Measurements from ENCODE around the gene SLC7A7.

Gene SLC7A7

DNA sequence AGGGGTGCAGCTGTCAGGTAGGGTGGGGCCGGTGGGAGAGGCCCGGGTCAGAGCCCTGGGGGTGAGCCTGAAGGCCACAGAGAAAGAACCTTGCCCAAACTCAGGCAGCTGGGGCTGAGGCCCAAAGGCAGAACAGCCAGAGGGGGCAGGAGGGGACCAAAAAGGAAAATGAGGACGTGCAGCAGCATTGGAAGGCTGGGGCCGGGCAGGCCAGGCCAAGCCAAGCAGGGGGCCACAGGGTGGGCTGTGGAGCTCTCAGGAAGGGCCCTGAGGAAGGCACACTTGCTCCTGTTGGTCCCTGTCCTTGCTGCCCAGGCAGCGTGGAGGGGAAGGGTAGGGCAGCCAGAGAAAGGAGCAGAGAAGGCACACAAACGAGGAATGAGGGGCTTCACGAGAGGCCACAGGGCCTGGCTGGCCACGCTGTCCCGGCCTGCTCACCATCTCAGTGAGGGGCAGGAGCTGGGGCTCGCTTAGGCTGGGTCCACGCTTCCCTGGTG lies 31.6 kb upstream of the SLC7A7 start:
- TF ChIP-seq, protein P1, sequence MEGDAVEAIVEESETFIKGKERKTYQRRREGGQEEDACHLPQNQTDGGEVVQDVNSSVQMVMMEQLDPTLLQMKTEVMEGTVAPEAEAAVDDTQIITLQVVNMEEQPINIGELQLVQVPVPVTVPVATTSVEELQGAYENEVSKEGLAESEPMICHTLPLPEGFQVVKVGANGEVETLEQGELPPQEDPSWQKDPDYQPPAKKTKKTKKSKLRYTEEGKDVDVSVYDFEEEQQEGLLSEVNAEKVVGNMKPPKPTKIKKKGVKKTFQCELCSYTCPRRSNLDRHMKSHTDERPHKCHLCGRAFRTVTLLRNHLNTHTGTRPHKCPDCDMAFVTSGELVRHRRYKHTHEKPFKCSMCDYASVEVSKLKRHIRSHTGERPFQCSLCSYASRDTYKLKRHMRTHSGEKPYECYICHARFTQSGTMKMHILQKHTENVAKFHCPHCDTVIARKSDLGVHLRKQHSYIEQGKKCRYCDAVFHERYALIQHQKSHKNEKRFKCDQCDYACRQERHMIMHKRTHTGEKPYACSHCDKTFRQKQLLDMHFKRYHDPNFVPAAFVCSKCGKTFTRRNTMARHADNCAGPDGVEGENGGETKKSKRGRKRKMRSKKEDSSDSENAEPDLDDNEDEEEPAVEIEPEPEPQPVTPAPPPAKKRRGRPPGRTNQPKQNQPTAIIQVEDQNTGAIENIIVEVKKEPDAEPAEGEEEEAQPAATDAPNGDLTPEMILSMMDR (IDR thresholded peaks at IDR 0.05), result no peak
- Histone ChIP-seq H3K4me1 (peaks cover 33% of the 10 kb centered on the region), H3K4me3 (ENCODE audit: low read depth, low read length) (no peak overlapping the region), H3K9ac (no peak overlapping the region), H3K4me2 (ENCODE audit: low read length) (no peak overlapping the region), H3K79me2 (no peaks in the 10 kb centered on the region), H3K27me3 (ENCODE audit: control insufficient read depth, insufficient read depth, low read length) (no peaks in the 10 kb centered on the region), H3K27ac (peak overlapping the region; percentile 50), H3K36me3 (ENCODE audit: control insufficient read depth, insufficient read depth, low read length) (no peaks in the 10 kb centered on the region), H2AFZ (no peak overlapping the region), H3K9me3 (ENCODE audit: control insufficient read depth, low read length) (no peaks in the 10 kb centered on the region)

DNA sequence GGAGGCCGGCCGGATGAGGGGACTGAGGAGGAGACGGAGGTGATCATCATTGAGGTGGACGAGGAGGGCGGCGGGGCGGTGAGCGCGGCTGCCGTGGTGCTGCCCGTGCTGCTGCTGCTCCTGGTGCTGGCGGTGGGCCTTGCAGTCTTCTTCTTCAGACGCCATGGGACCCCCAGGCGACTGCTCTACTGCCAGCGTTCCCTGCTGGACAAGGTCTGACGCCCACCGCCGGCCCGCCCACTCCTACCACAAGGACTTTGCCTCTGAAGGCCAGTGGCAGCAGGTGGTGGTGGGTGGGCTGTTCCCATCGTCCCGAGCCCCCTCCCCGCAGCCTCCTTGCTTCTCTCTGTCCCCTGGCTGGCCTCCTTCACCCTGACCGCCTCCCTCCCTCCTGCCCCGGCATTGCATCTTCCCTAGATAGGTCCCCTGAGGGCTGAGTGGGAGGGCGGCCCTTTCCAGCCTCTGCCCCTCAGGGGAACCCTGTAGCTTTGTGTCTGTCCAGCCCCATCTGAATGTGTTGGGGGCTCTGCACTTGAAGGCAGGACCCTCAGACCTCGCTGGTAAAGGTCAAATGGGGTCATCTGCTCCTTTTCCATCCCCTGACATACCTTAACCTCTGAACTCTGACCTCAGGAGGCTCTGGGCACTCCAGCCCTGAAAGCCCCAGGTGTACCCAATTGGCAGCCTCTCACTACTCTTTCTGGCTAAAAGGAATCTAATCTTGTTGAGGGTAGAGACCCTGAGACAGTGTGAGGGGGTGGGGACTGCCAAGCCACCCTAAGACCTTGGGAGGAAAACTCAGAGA lies 30.8 kb upstream of the SLC7A7 start:
- Histone ChIP-seq H3K36me3 (ENCODE audit: control insufficient read depth, insufficient read depth, low read length) (no peaks in the 10 kb centered on the region), H2AFZ (no peak overlapping the region), H3K79me2 (peaks cover 3% of the 10 kb centered on the region), H3K4me3 (ENCODE audit: low read depth, low read length) (no peak overlapping the region), H3K4me1 (peaks cover 28% of the 10 kb centered on the region), H3K27ac (peak overlapping the region; percentile 50), H3K27me3 (ENCODE audit: control insufficient read depth, insufficient read depth, low read length) (no peaks in the 10 kb centered on the region), H3K9ac (no peak overlapping the region), H3K9me3 (ENCODE audit: control insufficient read depth, low read length) (no peaks in the 10 kb centered on the region), H3K4me2 (ENCODE audit: low read length) (no peak overlapping the region)
- TF ChIP-seq, protein P1 (IDR thresholded peaks at IDR 0.05), result no peak

GRCh38 chr14:22845103-22845394 lies 29.8 kb upstream of the SLC7A7 start:
- no peak overlapping the region for H3K9ac ChIP-seq
- H3K36me3 ChIP-seq (ENCODE audit: control insufficient read depth, insufficient read depth, low read length), result no peaks in the 10 kb centered on the region
- H3K27ac ChIP-seq, result no peak overlapping the region
- H3K9me3 ChIP-seq (ENCODE audit: control insufficient read depth, low read length), result no peaks in the 10 kb centered on the region
- TF ChIP-seq, protein P1 (IDR thresholded peaks at IDR 0.05), result no peak
- H3K79me2 ChIP-seq, result peaks cover 3% of the 10 kb centered on the region
- no peak overlapping the region for H3K4me2 ChIP-seq (ENCODE audit: low read length)
- peaks cover 28% of the 10 kb centered on the region for H3K4me1 ChIP-seq
- H3K4me3 ChIP-seq (ENCODE audit: low read depth, low read length), result no peak overlapping the region
- no peak overlapping the region for H2AFZ ChIP-seq
- no peaks in the 10 kb centered on the region for H3K27me3 ChIP-seq (ENCODE audit: control insufficient read depth, insufficient read depth, low read length)

GRCh38 chr14:22844221-22845102 lies 29.2 kb upstream of the SLC7A7 start:
- Histone ChIP-seq H3K27ac (no peak overlapping the region), H3K36me3 (ENCODE audit: control insufficient read depth, insufficient read depth, low read length) (no peaks in the 10 kb centered on the region), H3K4me1 (peaks cover 24% of the 10 kb centered on the region), H3K9ac (no peak overlapping the region), H3K79me2 (peaks cover 3% of the 10 kb centered on the region), H3K4me3 (ENCODE audit: low read depth, low read length) (no peak overlapping the region), H3K9me3 (ENCODE audit: control insufficient read depth, low read length) (no peaks in the 10 kb centered on the region), H3K4me2 (ENCODE audit: low read length) (no peak overlapping the region), H3K27me3 (ENCODE audit: control insufficient read depth, insufficient read depth, low read length) (no peaks in the 10 kb centered on the region), H2AFZ (no peak overlapping the region)
- TF ChIP-seq, protein P1 (IDR thresholded peaks at IDR 0.05), result no peak

Measured in parathyroid adenoma (tissue), 2 donors.